Gastroesophageal sphincter (tissue), 4 donors: ENCODE measurements around the gene TCEANC2. TPM values are rescaled to one million over a fixed set of nuclear protein-coding genes. Genes with fewer than 3 reads are reported as not detected.

Experiments
- ATAC-seq: fragments of 150-250 bp; one replicate; pipeline ENCODE4 v1.9.1; 2016; ENCODE audit warnings: mild to moderate bottlenecking, moderate library complexity
- H3K27ac ChIP-seq, 4 donors: fragments of 200-600 bp; sonication (generic) in 3 of 4; 1 replicate in 3 of 4; 2 replicates in 1 of 4; pipeline ENCODE4 v1.5.1; 2016 to 2019
- H3K27me3 ChIP-seq: fragments of 200-600 bp; sonication (generic); one replicate; pipeline ENCODE4 v1.5.1; 2019
- H3K36me3 ChIP-seq, 2 donors: fragments of 200-600 bp; sonication (generic); one replicate each; pipeline ENCODE4 v1.5.1; 2019; ENCODE audit warnings: control low read depth in 1 of 2
- H3K4me1 ChIP-seq, 3 donors: fragments of 200-600 bp; sonication (generic); 1 replicate in 2 of 3; 2 replicates in 1 of 3; pipeline ENCODE4 v1.5.1; 2016 to 2019; ENCODE audit warnings: control low read depth in 2 of 3
- H3K4me3 ChIP-seq, 2 donors: fragments of 200-600 bp; sonication (generic); one replicate each; pipeline ENCODE4 v1.5.1; 2019; ENCODE audit warnings: mild to moderate bottlenecking in 1 of 2, moderate library complexity in 1 of 2
- H3K9me3 ChIP-seq, 3 donors: fragments of 200-600 bp; sonication (generic); one replicate each; pipeline ENCODE4 v1.5.1; 2017 to 2019; ENCODE audit warnings: control low read depth in 2 of 3
- CTCF ChIP-seq, 4 experiments: fragments of 200-600 bp in 2 of 4; fragments of 450-650 bp in 2 of 4; sonication (generic) in 1 of 4; IDR thresholded peaks; one replicate each; pipeline ENCODE4 v1.5.1; 2017 to 2019; ENCODE audit warnings: antibody characterized with exemption in 4 of 4, mild to moderate bottlenecking in 2 of 4, moderate library complexity in 2 of 4
- EP300 ChIP-seq: sonication (generic); formaldehyde crosslinking; IDR thresholded peaks from one replicate; pipeline ENCODE4 v1.6.1; 2017; ENCODE audit warnings: antibody characterized with exemption, mild to moderate bottlenecking
- POLR2A ChIP-seq, 2 donors: fragments of 450-650 bp; IDR thresholded peaks; one replicate each; pipeline ENCODE4 v1.6.1; 2017; ENCODE audit warnings: antibody characterized with exemption in 2 of 2, mild to moderate bottlenecking in 2 of 2, moderate library complexity in 1 of 2
- POLR2AphosphoS5 ChIP-seq: sonication (generic); formaldehyde crosslinking; IDR thresholded peaks from one replicate; pipeline ENCODE4 v1.6.1; 2017; ENCODE audit warnings: antibody characterized with exemption
- WGBS, 2 donors: methylation state at CpG; one replicate each; pipeline ENCODE4 v1.1.5; 2018; ENCODE audit warnings: low coverage in 1 of 2; 5-methylcytosine and 5-hydroxymethylcytosine counted together
- total RNA-seq, 4 donors: library from RNA; depleted of rRNA; stranded (reverse); fragments of >200 nt; gene quantifications; one replicate each; pipeline ENCODE4 v1.1.0, GENCODE V29; 2016

The TCEANC2 gene
- total RNA-seq, 4 donors from 2014 or later = 3.6 to 10.2 (median 9.1) TPM

GRCh38 chr1:54122135-54122751, 68.8 kb downstream of the TCEANC2 start:
- Histone ChIP-seq H3K4me3 (no peak overlapping the region), H3K36me3 (no peaks in the 10 kb centered on the region), H3K4me1 (peaks cover 0 to 17% (median 0%) of the 10 kb centered on the region in 3 donors), H3K27ac (no peak overlapping the region), H3K27me3 (no peaks in the 10 kb centered on the region), H3K9me3 (no peaks in the 10 kb centered on the region)
- no peak for ATAC-seq
- TF ChIP-seq EP300 (no peak), POLR2A (IDR thresholded peaks at IDR 0.05) (no peak), POLR2AphosphoS5 (no peak), CTCF (IDR thresholded peaks at IDR 0.05) (no peak)
- 20% methylated on average over 1 of the region's 14 CpGs; no CpG with 5 or more reads in 1 of the 2 donors for WGBS, 2 donors

GRCh38 chr1:54122992-54123391, 69.6 kb downstream of the TCEANC2 start:
- no peaks in the 10 kb centered on the region for H3K27me3 ChIP-seq
- H3K4me1 ChIP-seq = peaks cover 0 to 17% (median 0%) of the 10 kb centered on the region in 3 donors
- 83 to 86% methylated on average over 1 to 2 of the region's 8 CpGs for WGBS, 2 donors
- ATAC-seq = no peak
- H3K4me3 ChIP-seq = no peak overlapping the region
- no peaks in the 10 kb centered on the region for H3K9me3 ChIP-seq
- TF ChIP-seq POLR2A (IDR thresholded peaks at IDR 0.05) (no peak), EP300 (no peak), CTCF (IDR thresholded peaks at IDR 0.05) (no peak)
- H3K27ac ChIP-seq = no peak overlapping the region
- H3K36me3 ChIP-seq = no peaks in the 10 kb centered on the region

- TF ChIP-seq POLR2AphosphoS5 (no peak), POLR2A (IDR thresholded peaks at IDR 0.05) (no peak), CTCF (IDR thresholded peaks at IDR 0.05) (no peak), EP300 (no peak)
- ATAC-seq = no peak
- 0 to 73% methylated on average over 1 to 8 of the region's 9 CpGs for WGBS, 2 donors
- H3K4me3 ChIP-seq = no peak overlapping the region
- H3K36me3 ChIP-seq = no peaks in the 10 kb centered on the region
- H3K4me1 ChIP-seq = peaks cover 0 to 17% (median 0%) of the 10 kb centered on the region in 3 donors
- H3K27me3 ChIP-seq = no peaks in the 10 kb centered on the region
- H3K27ac ChIP-seq = no peak overlapping the region
- H3K9me3 ChIP-seq = no peaks in the 10 kb centered on the region
Measured at GRCh38 chr1:54124472-54124871, 71.1 kb downstream of the TCEANC2 start.

GRCh38 chr1:54124906-54125305, 71.5 kb downstream of the TCEANC2 start:
- TF ChIP-seq EP300 (no peak), CTCF (IDR thresholded peaks at IDR 0.05) (no peak), POLR2AphosphoS5 (no peak), POLR2A (IDR thresholded peaks at IDR 0.05) (no peak)
- Histone ChIP-seq H3K27me3 (no peaks in the 10 kb centered on the region), H3K9me3 (no peaks in the 10 kb centered on the region), H3K27ac (no peak overlapping the region), H3K4me1 (peaks cover 0 to 17% (median 0%) of the 10 kb centered on the region in 3 donors), H3K4me3 (no peak overlapping the region), H3K36me3 (no peaks in the 10 kb centered on the region)
- 90 to 94% methylated on average over 4 to 7 of the region's 7 CpGs for WGBS, 2 donors
- no peak for ATAC-seq

GRCh38 chr1:54125386-54126070, 72.1 kb downstream of the TCEANC2 start:
- no peak overlapping the region for H3K4me3 ChIP-seq
- WGBS, 2 donors = 100% methylated on average over 2 of the region's 8 CpGs; no CpG with 5 or more reads in 1 of the 2 donors
- TF ChIP-seq POLR2A (IDR thresholded peaks at IDR 0.05) = no peak
- TF ChIP-seq POLR2AphosphoS5 = no peak
- TF ChIP-seq EP300 = no peak
- peak in 1 of 4 experiments; percentile 29 for TF ChIP-seq CTCF (IDR thresholded peaks at IDR 0.05)

More at GRCh38 chr1:54125386-54126070, 72.1 kb downstream of the TCEANC2 start:
- Histone ChIP-seq H3K9me3 (no peaks in the 10 kb centered on the region), H3K27me3 (no peaks in the 10 kb centered on the region), H3K36me3 (no peaks in the 10 kb centered on the region), H3K27ac (no peak overlapping the region), H3K4me1 (peaks cover 0 to 17% (median 0%) of the 10 kb centered on the region in 3 donors)
- ATAC-seq = no peak
